Thyroid gland (tissue), 4 donors: ENCODE results near the gene GALNT5. TPM values are rescaled to one million over a fixed set of nuclear protein-coding genes. Genes with fewer than 3 reads are reported as not detected.

ENCODE experiments used
- DNase-seq, 2 donors: peaks; one replicate each; pipeline ENCODE4 v3.0.0-alpha.2; 2019
- H3K27ac ChIP-seq, 3 donors: fragments of 200-600 bp; sonication (generic); 1 replicate in 2 of 3; 2 replicates in 1 of 3; pipeline ENCODE4 v1.5.1; 2016 to 2019; ENCODE audit warnings: mild to moderate bottlenecking in 1 of 3, moderate library complexity in 1 of 3
- H3K27me3 ChIP-seq: fragments of 200-600 bp; sonication (generic); one replicate; pipeline ENCODE4 v1.5.1; 2019
- H3K36me3 ChIP-seq, 2 donors: fragments of 200-600 bp; sonication (generic); one replicate each; pipeline ENCODE4 v1.5.1; 2016 to 2019
- H3K4me1 ChIP-seq, 2 donors: fragments of 200-600 bp; sonication (generic); one replicate each; pipeline ENCODE4 v1.5.1; 2017 to 2019
- H3K4me3 ChIP-seq, 3 donors: fragments of 200-600 bp; sonication (generic); replicated peaks in 1 of 3; 1 replicate in 2 of 3; 2 replicates in 1 of 3; pipeline ENCODE4 v1.5.1; 2016; ENCODE audit warnings: mild to moderate bottlenecking in 1 of 3
- H3K9me3 ChIP-seq: fragments of 200-600 bp; sonication (generic); one replicate; pipeline ENCODE4 v1.5.1; 2017
- POLR2A ChIP-seq, 2 donors: fragments of 450-650 bp; IDR thresholded peaks; one replicate each; pipeline ENCODE4 v1.6.1; 2017; ENCODE audit warnings: antibody characterized with exemption in 2 of 2, mild to moderate bottlenecking in 2 of 2, moderate library complexity in 1 of 2
- WGBS, 2 donors: methylation state at CpG; one replicate each; pipeline ENCODE4 v1.1.5; 2017; 5-methylcytosine and 5-hydroxymethylcytosine counted together
- intact Hi-C: fragments of 100-400 bp; cut with DNase I; formaldehyde crosslinking; loops from one replicate; pipeline ENCODE4 v1.15.1; 2023
- total RNA-seq, 4 donors: library from RNA; depleted of rRNA; stranded (reverse); fragments of >200 nt; gene quantifications; one replicate each; pipeline ENCODE4 v1.2.3, GENCODE V29; 2016
- TF ChIP-seq, protein P1 (sequence below), 6 experiments: fragments of 200-600 bp in 3 of 6; fragments of 450-650 bp in 3 of 6; sonication (generic) in 3 of 6; IDR thresholded peaks; one replicate each; pipeline ENCODE4 v1.5.1; 2016 to 2019; ENCODE audit warnings: antibody characterized with exemption in 6 of 6, mild to moderate bottlenecking in 2 of 6, inconsistent platforms in 1 of 6, moderate library complexity in 1 of 6

GALNT5 gene
- total RNA-seq, 4 donors from 2014 or later: 0.13 to 0.49 TPM; not detected in 2

- TF ChIP-seq POLR2A (IDR thresholded peaks at IDR 0.05): no peak
- TF ChIP-seq, protein P1, sequence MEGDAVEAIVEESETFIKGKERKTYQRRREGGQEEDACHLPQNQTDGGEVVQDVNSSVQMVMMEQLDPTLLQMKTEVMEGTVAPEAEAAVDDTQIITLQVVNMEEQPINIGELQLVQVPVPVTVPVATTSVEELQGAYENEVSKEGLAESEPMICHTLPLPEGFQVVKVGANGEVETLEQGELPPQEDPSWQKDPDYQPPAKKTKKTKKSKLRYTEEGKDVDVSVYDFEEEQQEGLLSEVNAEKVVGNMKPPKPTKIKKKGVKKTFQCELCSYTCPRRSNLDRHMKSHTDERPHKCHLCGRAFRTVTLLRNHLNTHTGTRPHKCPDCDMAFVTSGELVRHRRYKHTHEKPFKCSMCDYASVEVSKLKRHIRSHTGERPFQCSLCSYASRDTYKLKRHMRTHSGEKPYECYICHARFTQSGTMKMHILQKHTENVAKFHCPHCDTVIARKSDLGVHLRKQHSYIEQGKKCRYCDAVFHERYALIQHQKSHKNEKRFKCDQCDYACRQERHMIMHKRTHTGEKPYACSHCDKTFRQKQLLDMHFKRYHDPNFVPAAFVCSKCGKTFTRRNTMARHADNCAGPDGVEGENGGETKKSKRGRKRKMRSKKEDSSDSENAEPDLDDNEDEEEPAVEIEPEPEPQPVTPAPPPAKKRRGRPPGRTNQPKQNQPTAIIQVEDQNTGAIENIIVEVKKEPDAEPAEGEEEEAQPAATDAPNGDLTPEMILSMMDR (IDR thresholded peaks at IDR 0.05): no peak
- no peak for DNase-seq
- no peaks in the 10 kb centered on the region for H3K9me3 ChIP-seq
- no peaks in the 10 kb centered on the region for H3K27me3 ChIP-seq
- intact Hi-C loops: no loop called here
- H3K4me1 ChIP-seq: peaks cover 0 to 11% of the 10 kb centered on the region in 2 donors
- H3K27ac ChIP-seq: no peak overlapping the region
- H3K36me3 ChIP-seq: no peaks in the 10 kb centered on the region
- WGBS, 2 donors: 90 to 92% methylated on average over 3 of the region's 3 CpGs
- no peak overlapping the region for H3K4me3 ChIP-seq
Measured at GRCh38 chr2:157256626-157257025, 879 bp upstream of the GALNT5 start.

GRCh38 chr2:157258520-157259326 lies 1.2 kb downstream of the GALNT5 start:
- Histone ChIP-seq H3K27ac (no peak overlapping the region), H3K4me1 (peaks cover 0 to 11% of the 10 kb centered on the region in 2 donors), H3K36me3 (no peaks in the 10 kb centered on the region), H3K9me3 (no peaks in the 10 kb centered on the region), H3K4me3 (no peak overlapping the region), H3K27me3 (no peaks in the 10 kb centered on the region)
- intact Hi-C loops: no loop called here
- no peak for DNase-seq
- no peak for TF ChIP-seq POLR2A (IDR thresholded peaks at IDR 0.05)
- TF ChIP-seq, protein P1 (IDR thresholded peaks at IDR 0.05): no peak
- 71 to 77% methylated on average over 8 of the region's 8 CpGs for WGBS, 2 donors

DNA sequence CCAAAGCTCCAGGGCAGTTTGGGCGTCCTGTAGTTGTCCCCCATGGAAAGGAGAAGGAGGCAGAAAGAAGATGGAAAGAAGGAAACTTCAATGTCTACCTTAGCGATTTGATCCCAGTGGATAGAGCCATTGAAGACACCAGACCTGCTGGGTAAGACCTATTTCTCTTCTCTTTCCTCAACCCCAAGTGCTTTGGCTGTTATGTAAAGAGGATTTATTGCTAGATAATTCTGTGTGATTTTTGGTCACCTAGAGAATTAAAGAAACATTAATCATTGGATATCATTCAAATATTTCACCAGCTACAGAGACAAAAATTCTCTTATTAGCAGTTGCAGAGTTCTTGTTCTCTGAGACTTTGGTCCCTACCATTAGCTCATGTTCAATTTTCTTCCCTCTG lies 1.9 kb downstream of the GALNT5 start:
- intact Hi-C loops: no loop called here
- no peaks in the 10 kb centered on the region for H3K36me3 ChIP-seq
- H3K9me3 ChIP-seq: no peaks in the 10 kb centered on the region
- no peak for DNase-seq
- no peak overlapping the region for H3K27ac ChIP-seq
- no peak for TF ChIP-seq POLR2A (IDR thresholded peaks at IDR 0.05)
- TF ChIP-seq, protein P1 (IDR thresholded peaks at IDR 0.05): no peak
- H3K4me1 ChIP-seq: peaks cover 0 to 11% of the 10 kb centered on the region in 2 donors
- no peak overlapping the region for H3K4me3 ChIP-seq
- no peaks in the 10 kb centered on the region for H3K27me3 ChIP-seq
- 98 to 100% methylated on average over 2 of the region's 2 CpGs for WGBS, 2 donors

GRCh38 chr2:157259960-157260359 lies 2.5 kb downstream of the GALNT5 start:
- H3K4me1 ChIP-seq: peaks cover 0 to 11% of the 10 kb centered on the region in 2 donors
- H3K36me3 ChIP-seq: no peaks in the 10 kb centered on the region
- H3K4me3 ChIP-seq: no peak overlapping the region
- no peaks in the 10 kb centered on the region for H3K9me3 ChIP-seq
- TF ChIP-seq POLR2A (IDR thresholded peaks at IDR 0.05): no peak
- TF ChIP-seq, protein P1 (IDR thresholded peaks at IDR 0.05): no peak
- intact Hi-C loops: no loop called here
- H3K27me3 ChIP-seq: no peaks in the 10 kb centered on the region
- 97 to 100% methylated on average over 2 of the region's 2 CpGs for WGBS, 2 donors
- no peak for DNase-seq
- no peak overlapping the region for H3K27ac ChIP-seq

DNA sequence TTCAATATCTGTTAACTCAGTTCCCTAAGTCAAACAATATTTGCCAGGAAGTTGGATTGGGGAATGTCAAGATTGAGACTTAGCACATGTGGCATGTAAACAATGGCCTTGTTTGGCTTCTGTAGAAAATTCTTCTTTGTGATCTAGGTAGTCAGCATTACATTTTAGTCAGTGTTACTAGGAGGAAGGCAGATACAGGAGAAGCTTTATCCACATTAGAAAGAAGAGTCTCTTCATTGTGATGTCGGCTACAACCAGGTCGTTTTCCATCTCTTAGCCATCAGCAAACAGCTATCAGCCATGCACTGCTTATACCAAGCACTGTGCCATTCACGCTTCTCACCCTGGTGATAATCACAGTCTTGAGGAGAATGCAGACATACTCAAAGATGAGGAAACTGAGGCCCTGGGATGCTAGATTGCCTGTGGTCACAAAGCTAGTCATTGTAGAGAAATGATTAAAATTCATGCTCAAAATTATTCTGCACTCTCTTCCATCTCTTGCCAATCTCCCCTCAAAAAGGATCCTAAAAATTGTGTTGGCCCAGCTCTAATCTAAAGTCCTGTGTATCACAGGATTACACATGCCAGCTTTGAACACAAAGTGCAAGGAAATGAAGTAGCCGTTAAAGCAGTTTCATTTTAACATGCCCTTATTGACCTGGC lies 3.2 kb downstream of the GALNT5 start:
- Histone ChIP-seq H3K36me3 (no peaks in the 10 kb centered on the region), H3K9me3 (no peaks in the 10 kb centered on the region), H3K27ac (no peak overlapping the region), H3K27me3 (no peaks in the 10 kb centered on the region), H3K4me3 (no peak overlapping the region), H3K4me1 (peaks cover 0 to 11% of the 10 kb centered on the region in 2 donors)
- no peak for DNase-seq
- TF ChIP-seq POLR2A (IDR thresholded peaks at IDR 0.05): no peak
- TF ChIP-seq, protein P1 (IDR thresholded peaks at IDR 0.05): no peak
- WGBS, 2 donors: 75 to 81% methylated on average over 4 of the region's 4 CpGs
- intact Hi-C loops: no loop called here
